KOPT-K1 (cell line): ENCODE results near the gene SLC35F3.
"Not testable (repeated sequence)": the region's sequence is repeated elsewhere in the genome, so short reads cannot be mapped to it uniquely, and the experiment has no call there.

ENCODE experiments used
- H3K27ac ChIP-seq: fragments of 200-600 bp; sonication (generic); 2 replicates; pipeline ENCODE4 v1.5.1; 2016; ENCODE audit warnings: antibody characterized with exemption, mild to moderate bottlenecking, low read depth, low read length; ENCODE audit not compliant: poor library complexity, severe bottlenecking
- H3K36me3 ChIP-seq: fragments of 200-600 bp; sonication (generic); 2 replicates; pipeline ENCODE4 v1.5.1; 2017; ENCODE audit warnings: antibody characterized with exemption, mild to moderate bottlenecking, low read length, moderate library complexity; ENCODE audit not compliant: insufficient read depth
- H3K9me3 ChIP-seq: fragments of 200-600 bp; sonication (generic); 2 replicates; pipeline ENCODE4 v1.5.1; 2017; ENCODE audit warnings: antibody characterized with exemption, low read length, mild to moderate bottlenecking; ENCODE audit not compliant: insufficient read depth, poor library complexity, severe bottlenecking

The SLC35F3 gene

DNA sequence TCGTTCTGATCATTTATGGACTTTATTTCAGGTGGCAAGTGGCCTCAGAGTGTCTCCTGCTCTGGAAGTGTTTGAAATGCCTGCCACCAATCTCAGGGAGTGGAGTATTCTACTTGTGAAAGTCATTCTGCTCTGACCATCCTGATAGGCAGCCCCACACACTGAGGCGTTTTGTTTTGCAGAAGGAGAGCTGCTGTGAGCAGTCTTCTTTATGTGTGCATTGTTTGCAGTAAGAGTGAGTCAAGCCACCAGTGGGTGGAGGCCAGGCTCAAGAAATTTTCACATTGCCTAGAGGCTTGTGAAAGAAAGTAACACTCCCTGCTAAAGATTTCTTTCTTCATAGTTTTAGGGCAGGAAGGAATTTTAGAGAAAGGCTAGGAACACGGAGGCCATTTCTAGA lies 204.4 kb downstream of the SLC35F3 start:
- no peak overlapping the region for H3K27ac ChIP-seq
- no peaks in the 10 kb centered on the region for H3K9me3 ChIP-seq
- H3K36me3 ChIP-seq = no peaks in the 10 kb centered on the region

DNA sequence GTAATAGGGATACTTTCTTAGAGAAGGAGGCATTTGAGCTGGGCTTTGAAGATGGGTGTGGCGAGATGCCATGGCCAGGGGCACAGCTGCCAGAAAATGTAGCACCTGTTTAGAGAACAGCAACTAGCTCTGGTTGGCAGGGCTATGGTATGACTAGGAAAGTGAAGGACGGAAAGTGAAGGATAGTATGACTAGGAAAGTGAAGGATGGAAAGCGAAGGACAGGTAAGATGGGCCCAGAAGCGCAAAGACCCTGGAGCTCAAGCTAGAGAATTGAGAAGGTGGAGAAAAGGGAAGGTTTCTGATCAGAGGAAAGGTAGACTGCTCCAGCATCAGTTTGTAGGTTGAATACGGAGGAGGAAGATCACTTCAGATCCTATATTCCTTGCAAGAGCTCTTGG lies 205.4 kb downstream of the SLC35F3 start:
- Histone ChIP-seq H3K27ac (no peak overlapping the region), H3K9me3 (no peaks in the 10 kb centered on the region), H3K36me3 (no peaks in the 10 kb centered on the region)

- Histone ChIP-seq H3K27ac (no peak overlapping the region), H3K36me3 (no peaks in the 10 kb centered on the region), H3K9me3 (no peaks in the 10 kb centered on the region)
Observed at GRCh38 chr1:234111458-234112142, 207.1 kb downstream of the SLC35F3 start.

- no peak overlapping the region for H3K27ac ChIP-seq
- no peaks in the 10 kb centered on the region for H3K9me3 ChIP-seq
Observed at GRCh38 chr1:234114648-234115307, 210.3 kb downstream of the SLC35F3 start.

GRCh38 chr1:234118911-234119310 lies 214.4 kb downstream of the SLC35F3 start:
- Histone ChIP-seq H3K9me3 (no peaks in the 10 kb centered on the region), H3K36me3 (no peaks in the 10 kb centered on the region), H3K27ac (no peak overlapping the region)

More at GRCh38 chr1:234114648-234115307, 210.3 kb downstream of the SLC35F3 start:
- no peaks in the 10 kb centered on the region for H3K36me3 ChIP-seq

GRCh38 chr1:234119431-234119830 lies 215.0 kb downstream of the SLC35F3 start:
- no peak overlapping the region for H3K27ac ChIP-seq
- no peaks in the 10 kb centered on the region for H3K36me3 ChIP-seq

DNA sequence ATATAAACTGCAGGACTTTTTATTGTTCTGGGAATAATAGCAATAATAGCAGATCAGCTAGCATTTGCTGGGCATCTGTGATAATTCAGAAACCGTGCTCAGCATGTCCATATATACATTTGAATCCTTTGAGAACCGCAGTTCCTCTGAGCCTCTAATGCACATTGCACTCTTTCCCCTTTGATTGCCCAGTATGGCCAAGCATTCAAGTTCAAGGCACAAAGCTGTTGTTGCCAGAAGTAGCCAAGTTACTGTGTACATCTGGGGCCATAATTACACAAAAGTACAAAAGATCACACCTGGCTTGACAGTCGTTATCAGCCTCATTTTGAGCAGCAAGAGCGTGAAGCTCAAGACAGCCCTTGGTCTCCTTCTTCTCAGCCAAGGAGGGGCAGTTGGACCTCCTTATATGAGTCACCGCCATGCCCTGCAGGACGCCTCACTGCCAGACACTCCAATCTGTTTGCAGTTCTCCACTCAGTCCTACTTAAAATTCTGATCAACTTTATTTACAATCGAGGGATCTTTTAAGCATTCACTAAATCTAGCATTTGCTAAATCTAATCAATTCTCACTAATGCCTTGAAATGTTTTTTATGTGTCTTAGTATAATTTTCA lies 216.0 kb downstream of the SLC35F3 start:
- H3K36me3 ChIP-seq = no peaks in the 10 kb centered on the region
- H3K9me3 ChIP-seq = no peaks in the 10 kb centered on the region
- no peak overlapping the region for H3K27ac ChIP-seq

More at GRCh38 chr1:234119431-234119830, 215.0 kb downstream of the SLC35F3 start:
- no peaks in the 10 kb centered on the region for H3K9me3 ChIP-seq

DNA sequence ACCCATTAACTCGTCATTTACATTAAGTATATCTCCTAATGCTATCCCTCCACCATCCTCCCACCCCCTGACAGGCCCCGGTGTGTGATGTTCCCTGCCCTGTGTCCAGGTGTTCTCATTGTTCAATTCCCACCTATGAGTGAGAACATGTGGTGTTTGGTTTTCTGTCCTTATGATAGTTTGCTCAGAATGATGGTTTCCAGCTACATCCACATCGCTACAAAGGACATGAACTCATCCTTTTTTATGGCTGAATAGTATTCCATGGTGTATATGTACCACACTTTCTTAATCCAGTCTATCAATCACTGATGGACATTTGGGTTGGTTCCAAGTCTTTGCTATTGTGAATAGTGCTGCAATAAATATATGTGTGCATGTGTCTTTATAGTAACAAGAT lies 217.2 kb downstream of the SLC35F3 start:
- not testable (repeated sequence) for H3K27ac ChIP-seq, H3K9me3 ChIP-seq, H3K36me3 ChIP-seq

DNA sequence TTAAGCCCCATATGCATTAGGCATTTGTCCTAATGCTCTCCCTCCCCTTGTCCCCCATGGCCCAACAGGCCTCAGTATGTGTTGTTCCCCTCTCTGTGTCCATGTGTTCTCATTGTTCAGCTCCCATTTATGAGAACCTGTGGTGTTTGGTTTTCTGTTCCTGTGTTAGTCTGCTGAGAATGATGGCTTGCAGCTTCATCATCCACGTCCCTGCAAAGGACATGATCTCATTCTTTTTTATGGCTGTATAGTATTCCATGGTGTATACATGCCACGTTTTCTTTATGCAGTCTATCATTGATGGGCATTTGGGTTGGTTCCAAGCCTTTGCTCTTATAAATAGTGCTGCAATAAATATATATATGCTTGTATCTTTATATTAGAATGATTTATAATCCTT lies 218.1 kb downstream of the SLC35F3 start:
- H3K36me3 ChIP-seq, H3K9me3 ChIP-seq: not testable (repeated sequence)

DNA sequence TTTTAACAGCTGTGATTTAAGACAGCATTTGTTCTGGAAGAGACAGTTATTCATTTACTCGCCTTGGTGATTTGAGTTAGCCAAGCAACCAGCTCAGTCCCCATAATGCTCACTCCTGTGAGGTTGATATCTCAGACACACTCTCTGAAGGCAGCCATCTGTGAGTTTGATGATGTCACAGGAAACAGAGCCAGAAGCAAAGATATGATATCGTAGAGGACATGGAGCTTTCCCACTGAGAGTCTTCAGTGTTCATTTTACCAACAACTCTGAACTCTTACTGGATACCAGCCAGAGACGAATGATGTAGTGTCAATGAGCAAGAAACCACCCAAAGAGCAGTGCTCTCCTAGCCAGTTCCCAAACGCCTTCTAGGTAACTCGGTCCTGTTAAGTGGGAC lies 219.4 kb downstream of the SLC35F3 start:
- H3K27ac ChIP-seq = no peak overlapping the region
- no peaks in the 10 kb centered on the region for H3K9me3 ChIP-seq
- H3K36me3 ChIP-seq = no peaks in the 10 kb centered on the region

More for the DNA sequence above, 218.1 kb downstream of the SLC35F3 start:
- not testable (repeated sequence) for H3K27ac ChIP-seq

DNA sequence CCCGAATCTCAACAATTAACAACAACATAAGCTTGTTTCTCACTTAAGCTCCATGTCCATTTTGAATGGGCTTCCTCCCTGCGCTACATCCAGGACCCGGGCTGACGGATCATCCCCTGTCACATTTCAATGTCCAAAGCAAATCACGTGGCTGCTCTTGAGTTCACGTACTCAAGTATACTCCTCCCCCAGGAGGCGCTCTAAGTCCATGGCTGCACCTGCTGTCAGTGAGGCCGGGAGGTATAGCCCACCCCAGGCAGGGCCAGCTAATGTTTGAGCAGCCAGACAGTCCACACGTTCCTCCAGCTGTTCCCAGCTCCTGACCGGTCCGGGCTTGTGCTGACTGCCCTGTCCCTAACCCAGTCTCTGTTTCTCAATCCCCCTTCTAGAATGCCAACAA lies 220.8 kb downstream of the SLC35F3 start:
- Histone ChIP-seq H3K9me3 (no peaks in the 10 kb centered on the region), H3K27ac (no peak overlapping the region), H3K36me3 (no peaks in the 10 kb centered on the region)

GRCh38 chr1:234125714-234126113 lies 221.2 kb downstream of the SLC35F3 start:
- Histone ChIP-seq H3K36me3 (no peaks in the 10 kb centered on the region), H3K27ac (no peak overlapping the region), H3K9me3 (no peaks in the 10 kb centered on the region)

DNA sequence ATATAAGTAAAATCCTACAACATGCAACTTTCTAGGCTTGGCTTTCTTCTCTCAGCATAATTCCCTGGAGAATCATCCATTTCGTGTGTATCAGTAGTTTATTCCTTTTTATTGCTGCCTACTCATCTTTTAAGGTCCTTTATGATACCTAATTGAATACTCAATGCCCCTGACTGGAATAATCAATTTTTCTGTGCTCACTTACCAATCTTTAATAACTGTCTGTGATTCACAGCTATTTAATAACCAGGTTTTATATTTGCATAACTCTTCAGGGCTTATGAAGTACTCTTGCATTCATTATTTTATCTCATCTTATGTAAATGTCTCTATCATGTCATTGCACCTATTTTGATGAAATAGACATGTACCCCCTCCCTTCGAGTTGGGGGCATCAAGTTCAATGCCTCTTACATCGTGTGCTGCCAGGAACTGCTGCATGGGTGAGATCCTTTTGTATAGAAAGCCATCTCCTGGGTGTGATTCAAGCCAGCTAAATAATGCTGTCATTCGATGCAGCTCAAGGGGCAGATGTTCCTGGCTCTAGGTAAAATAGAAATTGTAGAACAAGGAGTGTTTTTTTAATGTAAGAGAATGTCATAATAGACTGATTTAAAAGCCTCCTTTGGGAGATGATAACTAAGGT lies 222.7 kb downstream of the SLC35F3 start:
- no peak overlapping the region for H3K27ac ChIP-seq
- no peaks in the 10 kb centered on the region for H3K36me3 ChIP-seq
- no peaks in the 10 kb centered on the region for H3K9me3 ChIP-seq

DNA sequence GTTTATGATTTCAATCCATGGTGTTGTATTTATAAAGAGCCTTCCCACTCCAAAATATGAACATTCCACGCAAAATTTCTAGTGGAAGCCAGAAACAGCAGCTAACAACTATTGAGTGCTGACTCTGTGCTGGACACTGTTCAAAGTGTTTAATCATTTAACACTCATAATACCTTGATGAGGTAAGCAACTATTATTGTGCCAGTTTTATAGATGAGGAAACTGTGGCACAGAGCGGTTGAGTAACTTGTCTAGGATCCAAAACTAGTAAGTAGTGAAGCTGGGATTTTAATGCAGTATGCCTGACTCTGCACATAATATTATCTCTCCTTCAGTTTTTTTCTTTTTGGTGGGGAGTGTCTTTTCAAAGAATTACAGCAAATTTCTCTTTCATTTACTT lies 228.3 kb downstream of the SLC35F3 start:
- no peak overlapping the region for H3K27ac ChIP-seq

DNA sequence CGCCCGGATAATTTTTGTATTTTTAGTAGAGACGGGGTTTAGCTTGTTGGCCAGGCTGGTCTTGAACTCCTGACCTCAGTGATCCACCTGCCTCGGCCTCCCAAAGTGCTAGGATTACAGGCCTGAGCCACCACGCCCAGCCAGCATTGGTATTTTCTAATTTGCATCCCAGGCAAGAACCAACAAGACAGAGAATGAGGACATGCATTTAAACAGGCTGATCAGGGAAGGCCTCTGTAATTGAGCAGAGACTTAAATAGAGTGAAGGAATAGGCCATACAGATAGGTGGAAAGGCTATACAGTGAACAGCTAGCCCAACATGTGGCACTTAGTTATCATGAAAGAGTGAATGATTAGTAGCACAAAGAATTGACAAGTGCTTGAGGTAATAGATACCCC lies 230.4 kb downstream of the SLC35F3 start:
- Histone ChIP-seq H3K27ac (no peak overlapping the region), H3K36me3 (no peaks in the 10 kb centered on the region), H3K9me3 (no peaks in the 10 kb centered on the region)

More for the DNA sequence above, 228.3 kb downstream of the SLC35F3 start:
- Histone ChIP-seq H3K9me3 (no peaks in the 10 kb centered on the region), H3K36me3 (no peaks in the 10 kb centered on the region)
